ENCODE measurements around the gene DNAL4.

DNAL4 gene, protein sequence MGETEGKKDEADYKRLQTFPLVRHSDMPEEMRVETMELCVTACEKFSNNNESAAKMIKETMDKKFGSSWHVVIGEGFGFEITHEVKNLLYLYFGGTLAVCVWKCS

DNA sequence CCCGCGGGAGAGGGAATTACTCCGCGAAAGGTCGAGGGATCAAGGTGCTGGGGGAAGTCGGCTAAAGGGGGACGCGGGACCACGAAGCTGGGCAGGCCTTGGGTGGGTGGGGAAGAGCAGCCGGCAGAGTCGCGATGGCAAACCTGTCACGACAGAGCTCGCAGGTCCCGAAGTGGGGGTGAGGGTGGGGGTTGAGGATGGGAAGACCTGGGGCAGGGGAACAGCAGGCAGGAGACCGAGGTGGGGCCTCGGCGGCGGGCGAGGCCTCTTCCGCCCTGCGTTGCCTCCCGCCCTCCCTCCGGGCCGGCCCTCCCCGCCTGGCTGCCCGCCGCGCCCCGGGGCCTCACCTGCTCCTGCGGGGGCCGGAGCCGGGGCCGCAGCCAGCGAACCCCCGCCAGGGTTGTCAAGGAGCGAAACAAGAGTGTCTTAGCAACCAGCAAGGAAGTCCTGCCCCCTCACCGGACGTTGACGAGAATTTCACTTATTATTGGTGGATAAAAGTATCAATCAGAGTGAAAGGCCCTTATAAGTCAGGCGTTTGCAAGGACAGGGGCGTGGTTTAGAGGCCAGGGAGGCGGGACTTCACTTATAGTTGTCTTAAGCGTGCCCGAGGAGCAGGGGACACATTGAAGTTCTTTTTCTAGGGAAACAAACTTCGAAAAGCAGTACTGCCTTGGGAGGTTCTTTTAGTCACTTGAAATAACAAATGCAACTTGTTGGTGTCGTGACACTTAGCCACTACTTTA lies at the start of gene DNAL4:
Gene DNAL4, minus strand, starts transcription at position 423 of the 746 bp plus-strand sequence. CDS start 11,412 bp downstream, outside the sequence.
- FAIRE-seq = peak; percentile 95

DNA sequence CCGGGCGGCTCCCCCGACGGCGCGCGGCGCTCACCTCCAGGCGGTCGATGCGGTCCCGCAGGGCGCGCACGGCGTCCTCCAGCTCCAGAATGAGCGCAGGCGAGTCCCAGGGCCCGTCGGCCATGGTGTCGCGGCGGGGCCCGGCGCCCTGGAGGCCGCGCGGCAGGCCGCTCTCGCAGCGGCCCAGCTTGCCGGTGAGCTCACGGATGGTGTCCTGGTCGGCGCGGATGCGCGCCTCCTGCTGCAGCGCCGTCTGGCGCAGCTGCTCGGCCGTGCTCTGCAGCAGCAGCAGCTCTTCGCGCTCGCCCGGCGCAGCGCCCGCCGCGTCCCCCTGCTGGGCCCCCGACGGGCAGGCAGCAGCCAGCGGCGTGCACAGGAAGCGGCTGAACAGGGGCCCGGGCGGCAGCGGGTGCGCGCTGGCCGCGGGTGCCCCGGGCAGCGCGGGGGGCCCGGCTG lies 49.3 kb upstream of the DNAL4 start:
- no peak for FAIRE-seq

GRCh38 chr22:38842512-38843200 lies 48.7 kb upstream of the DNAL4 start:
- no peak for FAIRE-seq

DNA sequence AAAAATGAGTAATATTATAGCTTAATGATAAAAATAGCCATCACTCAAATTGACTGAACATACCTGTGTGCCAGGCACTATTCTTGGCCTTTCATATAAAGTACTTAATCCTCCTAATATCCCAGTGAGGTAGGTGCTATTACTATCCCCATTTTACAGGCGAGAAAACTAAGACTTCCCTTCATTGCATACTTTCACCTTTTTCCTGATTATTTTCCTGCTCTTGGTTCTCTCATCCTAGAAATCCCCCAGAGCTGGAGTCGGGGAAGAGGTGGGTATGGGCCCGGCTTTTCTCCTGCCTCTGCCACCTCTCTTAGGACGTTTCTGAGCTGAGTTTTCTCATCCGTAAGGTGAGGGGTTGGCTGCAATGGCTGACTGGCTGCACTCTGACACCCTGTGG lies 47.7 kb upstream of the DNAL4 start:
- no peak for FAIRE-seq

GRCh38 chr22:38841211-38841610 lies 47.3 kb upstream of the DNAL4 start:
- FAIRE-seq = no peak

- no peak for FAIRE-seq
Observed at GRCh38 chr22:38840129-38840528, 46.2 kb upstream of the DNAL4 start.

- no peak for FAIRE-seq
Observed at GRCh38 chr22:38839686-38840085, 45.7 kb upstream of the DNAL4 start.

DNA sequence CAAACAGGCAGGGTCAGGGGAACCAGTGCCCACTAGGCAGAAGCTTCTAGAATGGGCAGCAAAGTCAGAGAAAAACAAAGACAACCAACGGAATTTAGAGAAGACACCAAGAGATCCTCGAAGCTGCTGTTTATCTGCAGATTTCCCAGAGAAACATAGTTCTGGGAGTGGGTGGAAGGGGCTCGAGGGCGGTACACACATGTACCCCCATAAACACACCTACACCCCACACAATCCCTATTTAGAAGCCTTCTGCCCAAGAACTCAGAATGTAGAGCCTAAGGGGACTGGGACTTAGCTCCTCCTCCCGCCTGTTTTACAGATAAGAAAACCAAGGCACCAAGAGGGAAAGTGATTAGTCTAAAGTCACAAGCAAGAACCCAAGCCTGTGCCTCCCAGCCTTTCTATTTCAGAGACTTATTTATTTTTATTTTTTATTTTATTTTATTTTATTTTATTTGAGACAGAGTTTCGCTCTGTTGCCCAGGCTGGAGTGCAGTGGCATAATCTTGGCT lies 43.5 kb upstream of the DNAL4 start:
- FAIRE-seq = no peak

GRCh38 chr22:38835888-38836301 lies 42.0 kb upstream of the DNAL4 start:
- no peak for FAIRE-seq

- no peak for FAIRE-seq
Observed at GRCh38 chr22:38834991-38835390, 41.0 kb upstream of the DNAL4 start.

DNA sequence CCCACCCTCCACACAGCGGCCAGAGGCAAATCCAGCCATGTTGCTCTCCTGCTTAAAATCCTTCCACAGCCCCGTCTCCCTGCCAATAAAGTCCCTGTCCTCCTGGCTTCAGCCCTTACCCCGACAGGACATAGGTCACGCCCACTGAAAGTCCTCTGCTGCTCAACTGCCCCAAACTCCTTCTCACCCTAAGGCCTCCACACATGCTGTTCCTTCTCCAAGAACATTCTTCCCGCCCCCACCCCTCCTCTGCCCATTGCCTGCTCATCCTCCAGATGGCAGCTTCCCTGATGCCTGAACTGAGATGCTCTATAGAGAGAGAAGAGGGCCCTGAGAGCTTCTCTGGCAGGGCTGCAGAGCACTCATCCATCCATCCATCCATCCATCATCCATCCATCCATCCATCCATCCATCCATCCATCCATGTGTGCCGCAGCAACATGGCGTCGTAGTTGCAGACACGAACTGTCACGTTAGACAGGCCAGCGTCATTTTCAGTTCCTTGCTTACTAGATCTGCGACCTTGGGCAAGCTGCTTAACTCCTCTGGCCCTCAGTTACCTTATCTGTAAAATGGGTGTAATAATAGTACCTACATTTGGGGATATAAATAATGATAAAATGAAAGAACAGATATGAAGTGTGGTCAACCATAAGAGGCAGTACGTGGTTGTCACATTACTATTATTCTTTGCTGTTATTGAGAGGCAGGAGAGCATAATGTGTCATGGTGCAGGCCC lies 40.4 kb upstream of the DNAL4 start:
- FAIRE-seq = no peak

- no peak for FAIRE-seq
Observed at GRCh38 chr22:38833061-38833460, 39.1 kb upstream of the DNAL4 start.

DNA sequence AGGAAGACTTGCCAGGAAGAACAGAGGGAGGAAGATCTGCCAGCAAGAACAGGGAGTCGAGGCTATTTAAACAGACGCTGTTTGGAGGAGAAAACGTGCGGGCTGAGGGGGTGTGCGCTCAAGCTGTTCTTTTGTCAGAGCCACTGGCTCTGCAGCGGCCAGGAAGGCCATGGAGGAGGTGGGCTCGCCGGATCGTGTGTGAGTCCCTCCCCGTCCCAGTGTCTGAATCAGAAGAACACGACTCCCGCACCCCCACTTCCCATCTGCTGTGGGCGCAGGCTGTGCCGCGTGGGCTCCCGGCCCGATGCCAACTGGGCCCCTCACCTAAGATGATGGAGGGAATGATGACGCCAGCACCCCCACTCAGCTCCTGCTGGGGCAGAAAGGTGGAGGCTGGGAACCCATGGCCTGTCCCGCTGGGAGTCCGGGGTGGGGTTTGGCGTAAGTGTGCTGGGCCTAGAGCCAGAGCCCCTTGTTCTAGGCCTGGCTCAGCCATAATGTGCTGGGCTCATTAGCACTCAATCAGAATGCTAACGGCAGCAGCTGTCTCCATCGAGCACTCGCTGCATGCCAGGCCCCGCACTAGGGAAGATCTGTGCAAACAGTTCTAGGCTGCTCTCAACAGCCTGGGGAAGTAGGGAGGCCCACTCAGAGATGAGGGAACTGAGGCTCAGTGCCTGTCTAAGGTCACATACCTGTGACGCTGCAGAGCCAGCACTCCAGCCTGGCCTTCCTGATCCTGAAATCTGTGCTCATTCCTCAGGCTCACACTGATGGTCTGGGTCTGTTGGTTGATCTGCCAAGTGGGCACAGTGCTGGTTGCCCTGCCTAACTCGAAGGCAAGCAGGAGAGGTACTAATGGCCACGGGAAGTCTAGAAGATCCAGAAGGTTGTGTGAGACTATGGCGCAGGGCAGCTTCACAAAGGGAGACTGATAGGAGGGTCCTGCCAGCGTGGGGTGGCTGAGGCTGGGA lies 38.3 kb upstream of the DNAL4 start:
- no peak for FAIRE-seq

DNA sequence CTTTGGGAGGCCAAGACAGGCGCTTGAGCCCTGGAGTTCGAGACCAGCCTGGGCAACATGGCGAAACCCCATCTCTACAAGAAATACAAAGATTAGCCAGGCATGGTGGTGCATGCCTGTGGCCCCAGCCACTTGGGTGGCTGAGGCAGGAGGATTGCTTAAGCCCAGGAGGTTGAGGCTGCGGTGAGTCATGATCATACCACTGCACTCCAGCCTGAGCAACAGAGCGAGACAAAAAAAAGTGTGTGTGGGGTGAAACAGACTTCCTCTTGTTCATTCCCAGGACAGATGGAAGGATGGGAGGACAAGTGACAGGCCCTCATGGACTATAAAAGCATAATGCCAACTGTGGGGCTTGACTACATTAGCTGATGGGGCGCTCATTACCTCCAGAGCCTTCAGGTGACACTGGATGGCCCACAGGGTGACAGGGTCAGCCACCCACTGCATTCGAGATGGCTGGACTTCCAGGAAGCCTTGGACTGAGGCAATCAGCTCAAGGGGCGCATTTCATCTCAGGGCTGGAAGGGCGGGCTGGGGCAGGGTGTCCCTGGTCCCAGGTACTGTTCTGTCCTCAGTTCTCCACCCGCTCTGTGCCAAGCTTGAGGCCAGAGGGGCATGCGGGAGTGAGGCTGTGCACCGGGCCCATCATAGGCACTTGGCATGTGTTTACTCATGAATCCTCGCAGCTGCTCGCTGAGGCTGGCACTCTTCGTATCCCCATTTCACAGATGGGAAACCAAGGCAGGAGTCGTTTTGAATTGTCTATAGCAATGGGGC lies 37.4 kb upstream of the DNAL4 start:
- FAIRE-seq = no peak

DNA sequence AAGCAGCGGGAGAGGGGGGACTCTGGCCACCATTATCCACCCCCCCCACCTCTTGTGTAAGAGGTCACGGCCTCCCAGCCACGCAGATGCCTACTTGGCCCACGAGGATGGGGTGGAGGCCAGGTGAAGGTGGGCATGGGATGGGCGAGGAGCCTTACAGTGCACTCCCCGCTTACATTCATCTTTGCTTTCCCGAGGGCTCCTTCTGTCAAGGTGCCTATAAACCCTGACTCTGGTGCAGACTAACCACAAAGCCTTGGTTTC lies 36.8 kb upstream of the DNAL4 start:
- FAIRE-seq = no peak

DNA sequence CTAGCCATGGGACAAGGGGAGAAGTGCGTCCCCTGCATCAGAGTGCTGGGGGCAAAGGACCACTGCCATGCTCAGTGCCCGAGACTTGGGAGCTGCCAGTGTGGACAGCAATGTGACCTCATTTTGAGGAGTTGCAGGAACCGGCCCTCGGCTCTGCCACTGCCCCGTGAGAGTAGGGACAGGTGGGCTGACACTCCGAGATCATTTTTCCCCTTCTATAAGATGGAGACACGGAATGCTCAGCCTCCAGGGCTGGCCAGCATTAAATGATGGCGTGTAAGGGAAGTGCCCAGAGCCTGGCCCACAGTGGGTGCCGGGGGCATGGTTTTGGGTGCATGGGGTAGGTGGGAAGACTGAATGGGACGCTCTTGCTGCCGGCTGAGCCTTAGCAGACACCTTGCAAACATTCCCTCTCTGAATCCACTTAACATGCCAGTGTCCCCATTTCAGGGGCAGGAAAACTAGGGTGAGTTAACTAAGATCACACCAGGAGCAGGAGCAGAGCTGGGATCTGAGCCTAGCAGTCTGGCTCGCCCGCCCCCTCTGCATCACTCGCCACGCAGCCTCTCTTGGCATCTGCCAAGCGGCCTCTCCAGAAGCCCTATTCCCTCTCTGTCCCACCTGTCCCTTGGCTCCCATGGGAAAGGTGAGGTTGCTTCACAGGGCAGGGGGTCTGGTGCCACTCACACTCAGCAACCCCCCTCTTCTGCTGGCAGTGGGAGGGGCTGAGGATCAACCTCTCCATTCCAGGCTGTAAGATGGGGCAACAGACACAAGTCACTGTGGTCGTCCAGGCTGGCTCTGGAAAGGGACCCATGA lies 36.3 kb upstream of the DNAL4 start:
- no peak for FAIRE-seq

DNA sequence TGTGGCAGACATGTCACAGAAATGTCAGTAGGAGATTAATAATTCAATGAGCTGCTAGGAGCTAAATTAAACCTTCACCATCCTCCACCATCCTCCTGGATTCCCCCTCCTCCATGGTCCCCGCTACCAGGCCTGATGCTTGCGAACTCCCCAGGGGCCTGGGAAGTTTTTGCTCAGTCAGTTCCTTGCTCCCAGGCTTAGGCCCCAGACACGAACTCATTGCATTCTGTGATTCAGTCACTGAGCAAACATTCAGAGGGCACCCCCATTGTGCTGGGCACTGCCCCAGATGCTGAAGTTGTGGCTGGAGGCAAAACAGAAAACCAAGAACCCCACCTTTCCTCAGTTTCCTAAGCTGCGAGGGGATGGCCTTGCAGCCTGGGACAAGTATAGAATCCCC lies 35.5 kb upstream of the DNAL4 start:
- FAIRE-seq = no peak

- FAIRE-seq = no peak
Observed at GRCh38 chr22:38828616-38829205, 34.8 kb upstream of the DNAL4 start.

- no peak for FAIRE-seq
Observed at GRCh38 chr22:38828191-38828590, 34.2 kb upstream of the DNAL4 start.

DNA sequence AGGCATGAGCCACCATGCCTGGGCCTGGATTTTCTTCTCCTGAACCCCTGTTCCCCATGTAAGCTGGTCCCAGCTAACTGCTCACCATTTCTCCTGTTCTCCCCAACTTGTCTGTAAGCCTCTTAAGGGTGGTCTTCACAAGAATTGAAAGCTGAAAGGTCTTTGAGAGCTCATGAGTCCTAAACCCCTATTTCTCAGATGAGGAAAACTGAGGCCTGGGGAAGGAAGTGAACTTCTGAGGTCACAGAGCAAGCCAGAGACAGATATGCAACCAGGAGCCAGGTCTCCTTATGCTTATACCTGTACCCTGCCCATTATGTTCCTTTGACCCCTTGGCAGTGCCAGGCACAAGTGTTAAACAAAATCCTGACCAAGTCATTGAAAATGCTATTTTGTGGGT lies 33.6 kb upstream of the DNAL4 start:
- FAIRE-seq = no peak
